Measurements from ENCODE around the gene TMTC3.
"Not testable (repeated sequence)": the region's sequence is repeated elsewhere in the genome, so short reads cannot be mapped to it uniquely, and the experiment has no call there.

The TMTC3 gene

DNA sequence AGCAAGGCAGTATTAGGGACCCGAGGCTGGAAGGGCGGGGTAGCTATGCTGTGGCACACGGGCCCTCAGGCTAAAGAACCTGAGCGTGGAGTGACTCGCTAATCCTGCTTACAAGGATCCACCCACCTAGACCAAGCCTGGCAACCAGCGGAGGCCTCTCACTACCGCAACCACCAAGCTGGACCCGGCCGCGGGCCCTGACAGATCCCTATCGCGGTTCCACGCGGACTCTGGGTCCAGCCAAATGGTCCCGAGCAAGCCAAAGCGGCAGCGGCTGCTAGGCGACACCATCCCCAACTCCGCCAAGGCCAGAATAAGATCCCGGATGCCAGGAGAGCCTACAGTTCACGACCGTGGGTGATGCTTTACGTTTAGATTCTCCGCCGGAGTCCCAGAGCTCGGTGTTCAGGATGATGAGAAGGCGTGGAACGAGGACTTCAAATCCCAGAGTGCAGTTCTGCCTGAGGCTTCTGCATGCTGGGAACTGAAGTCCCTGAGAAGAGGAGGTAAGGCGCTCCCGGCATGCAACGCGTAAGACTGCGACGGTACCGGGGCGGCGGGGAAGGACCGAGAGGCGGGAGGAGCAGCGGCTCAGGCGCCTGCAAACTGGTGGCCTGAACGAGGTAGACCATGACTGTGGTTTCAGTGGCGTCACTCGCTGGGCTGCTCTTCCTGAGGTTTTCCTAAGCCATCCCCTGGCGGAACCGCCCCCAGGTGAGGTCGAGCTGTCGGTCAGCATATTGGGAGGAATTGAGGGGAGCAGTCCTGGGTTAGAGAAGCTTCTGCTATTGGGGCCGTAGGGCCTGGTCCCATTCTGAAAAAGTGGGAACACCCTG is at the start of gene TMTC3, which contains the start of gene CEP290:
TSS of gene TMTC3 (plus strand) at position 534 of the 836 bp plus-strand sequence. CDS start 6,009 bp downstream, outside the sequence.
TSS of gene CEP290 (minus strand) at position 315 of the 836 bp plus-strand sequence. CDS start 781 bp downstream, outside the sequence.
- peak; percentile 96 to 98 (median 98) for DNase-seq

DNA sequence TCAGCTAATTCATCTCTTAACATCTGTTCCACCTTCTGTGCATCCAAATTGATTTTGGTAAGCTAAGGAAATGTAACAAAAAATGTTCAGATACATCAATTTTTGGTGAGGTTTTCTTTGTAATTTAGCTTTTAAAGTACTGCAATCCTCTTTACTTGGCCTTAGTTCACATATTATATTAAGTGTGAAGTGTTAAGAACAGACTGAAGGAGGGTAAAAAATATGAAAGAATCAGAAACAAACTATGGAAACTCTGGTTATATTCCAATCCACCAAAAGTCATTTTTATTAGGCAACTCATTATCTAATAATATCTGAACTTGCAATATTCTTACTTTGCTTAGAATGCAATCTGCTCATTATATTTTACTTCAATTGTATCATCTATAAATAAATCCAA is 49.3 kb upstream of the TMTC3 start:
- no peak for DNase-seq

DNA sequence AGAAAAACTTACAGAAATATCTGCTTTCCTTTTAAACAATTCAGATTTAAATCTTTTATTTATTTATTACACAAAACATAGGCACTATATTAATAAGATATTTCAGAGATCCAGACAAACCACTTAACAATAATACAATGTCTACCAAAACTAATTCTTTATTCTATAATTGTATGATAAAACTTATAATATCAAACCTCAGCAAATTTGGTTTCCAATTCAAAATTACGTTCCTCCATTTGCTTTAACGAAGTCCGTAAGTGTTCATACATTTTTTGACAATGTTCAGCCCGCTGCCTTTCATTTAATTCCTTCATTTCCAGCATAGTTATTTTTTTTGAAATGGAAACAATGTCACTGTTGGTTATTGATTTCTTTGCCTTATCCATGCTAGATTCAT is 48.5 kb upstream of the TMTC3 start:
- DNase-seq: no peak

DNA sequence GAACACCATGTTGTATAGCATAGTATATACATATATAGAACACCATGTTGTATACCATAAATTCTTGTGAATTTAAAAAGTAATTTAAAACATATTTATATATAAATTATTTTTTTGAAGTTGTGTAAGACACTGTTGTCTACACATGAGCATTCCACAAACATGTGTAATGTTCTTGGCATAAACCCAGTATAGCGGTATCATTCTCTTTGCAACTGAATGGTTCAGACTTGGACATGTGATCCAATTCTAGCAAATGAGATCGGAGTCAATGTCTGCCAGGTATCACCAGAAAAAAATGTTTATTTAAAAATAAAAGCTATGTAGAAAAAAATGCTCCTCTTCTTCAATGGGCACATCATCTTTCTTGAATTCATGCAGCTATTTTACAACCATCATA is 34.1 kb upstream of the TMTC3 start:
- DNase-seq: no peak

DNA sequence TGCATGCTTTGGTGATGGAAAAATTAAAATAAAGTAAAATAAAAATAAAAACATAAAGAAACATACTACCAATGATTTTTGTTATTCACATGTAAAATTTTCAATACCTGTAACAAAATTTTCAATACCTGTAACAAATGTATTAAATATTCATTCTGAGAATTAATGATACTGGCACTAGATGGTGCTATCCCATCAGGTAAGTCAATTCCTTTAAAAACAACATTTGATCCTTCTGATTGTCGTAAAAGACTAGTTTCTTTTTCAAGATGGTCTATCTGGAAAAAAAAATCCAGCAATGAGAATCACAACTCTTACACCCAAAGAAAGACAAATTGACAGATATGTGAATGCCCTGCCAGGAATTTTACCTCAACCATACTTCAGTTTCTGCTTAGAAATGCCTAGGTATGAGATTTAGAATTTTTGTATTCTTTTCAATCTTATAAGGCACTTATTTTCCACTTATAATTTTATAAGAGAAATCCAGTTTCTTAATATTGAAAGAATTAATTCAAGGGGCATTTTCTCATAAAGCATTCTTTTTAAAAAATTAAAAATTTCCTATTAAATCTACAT is 30.9 kb upstream of the TMTC3 start:
- peak; percentile 16 to 38 (median 29) for DNase-seq

DNA sequence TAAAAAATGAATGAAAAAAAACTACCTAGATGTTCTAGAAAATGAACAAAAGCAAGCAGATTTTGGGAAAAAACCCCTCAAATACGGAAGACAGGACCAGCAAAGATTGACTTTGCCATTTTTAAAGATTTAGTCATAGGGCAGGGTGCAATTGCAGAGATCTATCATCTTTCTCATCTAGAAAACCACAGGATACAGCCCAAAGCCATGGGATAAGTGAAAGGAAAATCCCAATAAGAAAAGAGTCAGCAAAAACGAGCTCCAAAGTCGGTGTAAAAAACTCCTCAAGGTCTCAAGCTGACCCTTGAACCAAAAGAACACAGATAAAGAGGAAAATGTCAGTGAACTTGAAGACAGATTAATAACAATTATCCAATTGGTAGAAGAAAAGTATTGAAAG is 28.2 kb upstream of the TMTC3 start:
- no peak for DNase-seq

DNA sequence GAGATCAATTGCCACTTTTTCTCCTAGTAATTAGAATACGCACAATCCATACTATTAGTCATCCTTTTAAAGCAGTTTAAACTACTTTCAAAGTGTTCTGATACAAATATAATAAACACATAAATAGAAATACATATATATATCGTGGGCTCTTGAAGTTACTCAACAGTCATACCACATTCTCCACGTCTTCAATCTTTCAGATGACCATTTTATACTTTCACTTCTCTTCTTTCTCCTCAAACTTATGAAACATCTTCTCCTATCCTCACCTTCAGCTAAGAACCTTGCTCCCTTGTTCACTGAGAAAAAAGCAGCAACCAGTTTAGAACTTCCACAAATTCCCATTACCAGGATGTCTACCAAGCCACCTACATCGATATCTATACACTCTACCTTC is 19.4 kb upstream of the TMTC3 start:
- no peak for DNase-seq

DNA sequence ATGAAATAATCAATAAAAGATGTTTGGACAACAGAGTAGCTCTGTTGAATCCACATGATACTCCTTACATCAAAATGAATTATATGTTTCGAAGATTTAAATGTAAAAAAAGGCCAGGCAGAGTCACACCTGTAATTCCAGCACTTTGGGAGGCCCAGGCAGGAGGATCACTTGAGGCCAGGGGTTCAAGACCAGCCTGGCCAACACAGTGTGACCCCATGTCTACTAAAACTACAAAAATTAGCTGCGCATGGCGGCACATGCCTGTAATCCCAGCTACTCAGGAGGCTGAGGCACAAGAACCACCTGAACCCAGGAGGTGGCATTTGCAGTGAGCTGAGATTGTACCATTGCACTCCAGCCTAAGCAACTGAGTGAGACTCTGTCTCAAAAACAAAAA is 15.0 kb upstream of the TMTC3 start:
- DNase-seq: no peak

DNA sequence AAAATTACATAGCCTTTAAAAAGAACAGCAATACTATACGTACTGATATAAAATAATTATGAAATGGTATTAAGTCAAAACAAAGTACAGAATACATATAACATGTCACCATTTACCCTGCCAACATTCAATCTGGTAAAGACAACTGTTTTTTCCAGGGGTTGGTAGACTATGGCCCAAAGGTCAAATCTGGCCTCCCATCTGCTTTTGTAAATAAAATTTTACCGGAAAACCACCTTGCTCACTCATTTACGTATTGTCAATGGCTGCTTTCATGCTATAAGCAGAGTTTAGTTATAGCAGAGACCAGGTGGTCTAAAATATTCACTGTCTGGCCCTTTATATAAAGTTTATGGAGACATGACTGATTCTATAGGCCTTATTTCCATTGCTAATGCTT is 14.3 kb upstream of the TMTC3 start:
- DNase-seq: no peak

DNA sequence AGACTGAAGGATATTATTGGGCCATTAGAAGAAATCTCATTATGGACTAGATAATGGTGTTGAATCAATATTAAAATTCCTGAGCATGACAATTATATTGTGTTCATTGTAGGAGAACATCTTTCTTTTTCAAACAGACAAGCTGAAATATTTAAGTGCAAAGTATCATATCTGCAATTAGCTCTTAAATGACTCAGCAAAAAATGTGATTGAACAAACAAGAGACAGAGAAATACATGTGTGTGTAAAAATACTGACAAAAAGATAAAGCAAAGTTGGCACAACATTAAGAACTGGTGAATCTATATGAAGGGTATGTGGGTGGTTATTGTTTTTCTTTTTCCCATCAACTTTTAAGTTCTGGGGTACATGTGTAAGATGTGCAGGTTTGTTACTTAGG is 9.7 kb upstream of the TMTC3 start:
- no peak for DNase-seq

DNA sequence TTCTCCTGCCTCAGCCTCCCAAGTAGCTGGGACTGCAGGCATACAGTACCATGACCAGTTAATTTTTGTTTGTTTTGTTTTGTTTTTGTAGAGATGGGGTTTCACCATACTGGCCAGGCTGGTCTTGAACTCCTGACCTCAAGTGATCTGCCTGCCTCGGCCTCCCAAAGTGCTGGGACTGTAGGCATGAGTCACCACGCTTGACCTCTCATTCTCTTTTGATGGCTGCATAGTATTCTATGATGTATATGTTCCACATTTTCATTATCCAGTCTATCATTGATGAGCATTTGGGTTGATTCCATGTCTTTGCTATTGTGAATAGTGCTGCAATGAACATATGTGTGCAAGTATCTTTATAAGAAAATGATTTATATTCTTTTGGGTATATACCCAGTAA is 8.9 kb upstream of the TMTC3 start:
- DNase-seq: not testable (repeated sequence)

DNA sequence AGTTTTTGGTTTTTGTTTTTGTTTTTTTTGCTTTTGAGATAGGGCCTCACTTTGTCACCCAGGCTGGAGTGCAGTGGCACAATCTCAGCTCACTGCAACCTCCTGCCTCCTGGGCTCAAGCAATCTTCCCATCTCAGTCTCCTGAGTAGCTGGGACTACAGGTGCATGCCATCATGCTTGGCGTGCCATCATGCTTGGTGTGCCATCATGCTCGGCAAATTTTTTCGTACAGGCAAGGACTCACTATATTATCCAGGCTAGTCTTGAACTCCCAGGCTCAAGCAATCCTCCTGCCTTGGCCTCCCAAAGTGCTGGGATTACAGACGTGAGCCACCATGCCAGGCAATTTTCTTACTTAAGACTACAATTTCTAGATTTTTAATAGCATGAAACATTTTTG is 2.4 kb upstream of the TMTC3 start:
- not testable (repeated sequence) for DNase-seq

DNA sequence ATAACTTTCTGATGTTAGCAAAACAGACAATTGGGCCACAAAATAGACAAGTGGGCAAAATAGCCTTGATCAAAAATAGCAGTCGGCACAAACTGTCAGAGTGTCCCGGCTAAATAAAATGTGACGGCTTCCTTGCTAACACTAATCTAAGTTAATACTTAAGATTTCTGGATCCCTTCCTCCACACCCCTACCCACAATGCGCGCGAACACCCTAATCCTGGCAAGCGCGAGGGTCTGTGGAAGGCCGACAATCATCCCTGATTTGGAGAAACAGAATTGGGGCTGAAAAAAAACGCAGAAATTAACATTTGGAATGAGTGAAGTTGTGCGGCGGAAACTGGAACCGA is 708 bp upstream of the TMTC3 start:
- DNase-seq: no peak

DNA sequence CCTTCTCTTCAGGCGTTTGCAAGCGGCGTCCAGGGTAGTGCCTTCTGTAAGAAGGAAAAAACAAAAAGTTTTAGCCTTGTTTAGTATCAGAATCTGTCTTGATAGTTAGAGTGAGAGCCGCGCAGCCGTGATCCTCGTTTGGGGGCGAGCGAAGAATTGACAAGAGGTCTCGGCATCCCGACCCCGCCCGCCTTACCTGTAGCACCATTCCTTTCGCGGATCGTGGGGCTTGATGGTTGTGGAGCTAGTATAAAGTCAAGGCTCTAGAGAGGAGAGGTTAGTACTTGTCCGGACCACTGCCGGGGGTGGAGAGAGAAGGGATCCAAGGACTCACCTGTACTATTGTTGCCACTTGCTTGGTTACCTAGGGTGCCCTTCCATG is 494 bp downstream of the TMTC3 start:
- no peak for DNase-seq

DNA sequence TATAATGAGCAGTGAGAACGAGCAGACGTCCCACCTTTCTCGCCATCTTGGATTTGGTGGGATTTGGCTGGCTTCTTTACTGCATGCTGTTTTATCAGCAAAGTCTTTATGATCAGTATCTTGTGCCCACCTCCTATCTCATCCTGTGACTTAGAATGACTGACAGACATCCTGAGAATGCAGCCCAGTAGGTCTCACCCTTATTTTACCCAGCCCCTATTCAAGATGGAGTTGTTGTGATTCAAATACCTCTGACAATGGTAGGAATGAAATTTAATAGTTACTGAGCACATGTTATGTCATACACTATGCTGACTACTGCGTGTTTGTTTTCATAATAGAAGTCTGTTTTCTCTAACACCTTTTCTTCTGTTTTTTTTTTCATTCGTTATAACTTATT is 1.9 kb downstream of the TMTC3 start:
- no peak for DNase-seq

DNA sequence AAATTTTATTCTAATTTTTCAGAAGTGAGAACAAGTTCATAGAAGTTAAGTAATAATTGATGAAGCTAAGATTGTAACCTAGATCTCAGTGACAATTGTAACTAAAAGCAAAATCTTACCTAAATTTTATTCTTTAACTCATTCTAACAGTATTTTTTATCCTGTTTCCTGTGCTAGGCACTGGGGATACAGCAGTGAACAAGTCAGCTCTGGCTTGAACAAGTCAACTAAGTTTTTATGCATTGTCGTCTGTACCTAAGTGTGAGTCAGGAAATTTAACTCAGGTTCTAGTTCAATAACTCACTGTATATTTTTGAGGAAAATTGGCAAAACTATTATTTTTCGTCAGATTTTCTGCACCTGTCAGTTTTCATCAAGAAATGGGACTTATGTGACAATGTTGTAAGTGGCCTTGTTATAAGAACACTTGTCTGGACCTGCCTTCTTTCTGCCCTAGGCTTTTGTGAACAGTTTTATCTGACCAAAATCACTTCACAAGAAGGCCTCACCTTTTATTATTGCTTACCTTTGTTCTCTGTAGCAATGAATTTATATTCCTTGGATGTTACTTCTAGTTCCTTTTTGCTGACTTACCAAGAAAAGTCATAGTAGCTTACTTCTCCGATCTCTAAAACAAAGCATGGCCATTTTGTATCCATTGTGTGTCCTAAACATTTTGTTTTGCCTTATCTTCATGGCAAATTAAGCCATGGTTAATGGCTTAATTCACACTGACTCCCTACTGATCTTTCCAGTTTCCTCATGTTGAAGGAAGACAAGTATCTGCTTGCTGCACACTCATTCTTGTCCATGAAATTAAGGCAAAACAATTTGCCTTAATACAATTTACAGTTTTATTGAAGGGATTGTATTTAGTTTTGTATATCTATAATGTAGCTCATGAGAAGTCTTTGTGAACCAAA is 2.7 kb downstream of the TMTC3 start:
- DNase-seq: no peak

DNA sequence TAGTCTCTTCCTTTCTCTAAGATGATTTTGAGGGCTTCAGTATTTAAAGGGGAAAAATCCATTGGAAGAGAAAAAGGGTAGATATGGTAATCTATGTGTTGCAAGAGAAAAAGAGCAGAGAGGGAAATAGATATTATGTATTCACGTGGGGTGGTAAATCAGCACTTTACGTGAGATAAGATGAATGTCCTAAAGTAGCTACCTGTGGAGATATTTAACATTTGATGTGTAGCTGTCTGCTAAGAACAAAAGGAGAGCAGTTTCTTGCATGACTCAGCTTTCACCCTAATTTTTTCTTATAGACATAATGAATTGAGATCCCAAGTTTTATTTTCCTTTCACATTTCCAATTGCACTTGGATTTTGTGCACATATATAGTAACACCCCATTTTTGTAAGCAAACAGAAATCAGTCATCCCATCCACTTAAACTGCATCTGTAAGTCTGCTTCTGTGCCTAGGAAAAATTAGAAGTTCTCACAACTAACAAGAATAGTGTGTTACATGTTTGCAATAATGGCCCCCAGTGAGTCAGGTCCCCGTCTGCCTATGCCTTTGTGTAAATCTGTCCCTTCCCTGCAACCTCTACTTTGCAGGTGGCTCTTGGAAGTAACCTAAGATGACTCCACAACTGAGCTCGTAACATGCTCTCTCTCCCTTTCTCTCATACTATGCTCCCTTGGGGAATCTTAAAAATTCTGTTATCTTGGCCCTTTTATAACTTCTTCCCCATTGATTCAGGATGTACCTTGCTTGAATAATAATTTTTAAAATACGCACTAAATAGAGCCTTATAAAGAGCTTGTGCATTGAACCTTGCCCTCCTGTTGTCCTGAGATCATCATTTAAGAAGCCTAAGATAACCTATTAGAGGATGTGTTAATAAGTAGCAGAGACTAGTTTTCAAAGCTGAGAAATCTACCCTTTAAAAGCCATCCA is 3.7 kb downstream of the TMTC3 start:
- DNase-seq: no peak

DNA sequence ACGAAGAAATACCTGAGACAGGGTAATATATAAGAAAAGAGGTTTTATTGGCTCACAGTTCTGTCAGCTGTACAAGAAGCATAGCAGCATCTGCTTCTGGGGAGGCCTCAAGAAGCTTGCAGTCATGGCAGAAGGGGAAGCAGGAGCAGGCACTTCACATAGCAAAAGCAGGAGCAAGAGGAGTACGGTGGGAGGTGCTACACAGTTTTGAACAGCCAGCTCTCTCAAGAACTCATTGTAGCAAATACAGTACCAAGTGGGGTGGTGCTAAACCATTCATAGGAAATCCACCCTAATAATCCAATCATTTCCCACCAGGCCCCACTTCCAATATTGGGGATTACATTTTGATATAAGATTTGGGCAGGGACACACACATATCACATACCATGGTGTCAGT is 8.0 kb downstream of the TMTC3 start:
- no peak for DNase-seq

DNA sequence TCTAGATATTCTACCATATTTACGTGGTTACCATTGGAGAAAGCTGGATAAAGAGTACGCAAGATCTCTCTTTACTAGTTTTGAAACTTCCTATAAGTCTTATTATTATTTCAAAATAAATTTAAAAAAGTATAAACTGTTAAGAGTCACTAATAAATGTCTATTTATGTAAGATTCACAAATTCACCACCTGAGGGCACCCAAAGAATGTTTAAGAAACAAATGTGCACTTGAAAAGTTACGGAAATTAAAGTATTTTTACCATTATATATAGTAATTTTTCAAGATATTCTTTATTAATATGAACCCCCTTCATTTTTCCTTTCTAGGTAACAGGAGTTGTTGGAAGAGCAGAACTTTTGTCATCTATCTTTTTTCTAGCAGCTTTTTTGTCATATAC is 11.9 kb downstream of the TMTC3 start:
- DNase-seq: peak; percentile 35 to 60 (median 56)

DNA sequence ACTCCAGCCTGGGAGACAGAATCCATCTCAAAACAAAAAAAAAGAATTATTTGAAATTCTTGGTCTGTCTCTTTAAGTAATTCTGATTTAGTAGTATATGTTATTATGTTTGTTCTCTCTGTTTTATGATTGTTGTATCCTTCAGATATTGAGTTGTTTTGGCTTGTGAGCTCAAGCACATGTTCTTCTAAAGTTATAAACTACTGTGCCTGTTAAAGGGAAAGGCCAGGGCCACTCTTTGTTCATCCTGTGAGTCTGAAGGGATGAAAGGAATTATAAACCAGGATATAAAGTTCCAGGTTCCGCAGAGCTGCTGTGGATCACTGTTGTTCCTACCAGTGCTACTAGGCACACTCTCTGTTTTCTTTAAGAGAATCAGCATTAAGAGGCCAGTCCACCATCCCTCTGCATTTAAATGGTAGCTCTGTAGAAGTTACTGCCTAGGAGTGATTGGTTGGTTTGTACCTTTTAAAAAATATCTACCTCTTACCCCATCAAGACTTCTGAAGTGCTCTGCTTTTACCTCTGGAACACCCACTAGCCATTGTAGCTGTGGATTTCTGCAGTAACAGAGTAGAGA is 14.1 kb downstream of the TMTC3 start:
- DNase-seq: no peak

DNA sequence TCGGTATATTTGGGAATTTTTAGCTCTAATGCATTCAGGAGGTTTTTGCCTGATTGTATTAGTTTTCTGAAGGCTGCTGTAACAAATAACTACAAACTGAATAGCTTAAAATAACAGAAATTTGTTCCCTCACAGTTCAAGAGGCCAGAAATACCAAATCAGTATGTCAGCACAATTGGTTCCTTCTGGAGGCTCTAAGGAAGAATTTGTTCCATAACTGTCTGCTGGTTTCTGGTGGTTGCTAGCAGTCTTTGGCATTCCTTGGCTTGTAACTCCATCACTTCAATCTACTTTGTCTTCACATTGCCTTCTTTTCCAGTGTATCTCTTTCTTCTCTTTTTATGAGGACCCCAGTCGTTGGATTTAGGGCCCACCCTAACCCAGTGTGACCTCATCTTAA is 21.3 kb downstream of the TMTC3 start:
- DNase-seq: no peak

DNA sequence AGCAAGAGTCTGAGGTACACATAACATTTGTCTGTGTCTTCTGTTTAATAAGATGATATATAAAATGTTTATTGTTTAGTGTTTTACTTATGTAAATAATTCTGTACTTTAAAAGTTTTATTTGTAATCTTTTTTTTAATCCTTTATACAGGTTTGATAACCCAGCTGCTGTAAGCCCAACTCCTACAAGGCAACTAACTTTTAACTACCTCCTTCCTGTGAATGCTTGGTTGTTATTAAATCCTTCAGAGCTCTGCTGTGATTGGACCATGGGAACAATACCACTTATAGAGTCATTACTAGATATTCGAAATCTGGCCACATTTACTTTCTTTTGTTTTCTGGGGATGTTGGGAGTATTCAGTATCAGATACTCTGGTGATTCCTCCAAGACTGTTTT is 24.1 kb downstream of the TMTC3 start:
- DNase-seq: no peak

All from suppressor macrophage treated with lipopolysaccharide for 1 hour (primary cell).